Body of pancreas (tissue), 4 donors: Measurements from ENCODE around the gene CEMIP2. TPM values are rescaled to one million over a fixed set of nuclear protein-coding genes. Genes with fewer than 3 reads are reported as not detected.

Experiments
- ATAC-seq: fragments of 150-250 bp; one replicate; pipeline ENCODE4 v1.9.1; 2016
- DNase-seq, 4 donors: peaks; one replicate each; pipeline ENCODE4 v3.0.0-alpha.2; 2019
- H3K27ac ChIP-seq, 4 donors: fragments of 200-600 bp; sonication (generic); 1 replicate in 3 of 4; 2 replicates in 1 of 4; pipeline versions ENCODE4 v1.5.1 to v1.6.1; 2016 to 2019; ENCODE audit warnings: mild to moderate bottlenecking in 1 of 4, mixed read lengths in 1 of 4, moderate library complexity in 1 of 4
- H3K27me3 ChIP-seq, 2 donors: fragments of 200-600 bp; sonication (generic); one replicate each; pipeline ENCODE4 v1.6.0; 2016; ENCODE audit warnings: mild to moderate bottlenecking in 1 of 2
- H3K36me3 ChIP-seq, 2 donors: fragments of 200-600 bp; sonication (generic); replicated peaks in 1 of 2; 2 replicates each; pipeline ENCODE4 v1.5.1; 2016; ENCODE audit warnings: low read depth in 2 of 2; ENCODE audit not compliant: insufficient read depth in 1 of 2
- H3K4me1 ChIP-seq: fragments of 200-600 bp; sonication (generic); one replicate; pipeline ENCODE4 v1.6.0; 2016
- H3K4me3 ChIP-seq, 2 donors: fragments of 200-600 bp; sonication (generic); 1 replicate in 1 of 2; 2 replicates in 1 of 2; pipeline ENCODE4 v1.5.1; 2016 to 2019
- H3K9me3 ChIP-seq, 3 donors: fragments of 200-600 bp; sonication (generic); 1 replicate in 2 of 3; 2 replicates in 1 of 3; pipeline ENCODE4 v1.5.1; 2016
- POLR2A ChIP-seq, 3 donors: fragments of 450-650 bp; IDR thresholded peaks; one replicate each; pipeline ENCODE4 v1.6.1; 2016; ENCODE audit warnings: antibody characterized with exemption in 3 of 3, mild to moderate bottlenecking in 2 of 3
- WGBS, 2 donors: methylation state at CpG; one replicate each; pipeline ENCODE4 v1.1.5; 2017; 5-methylcytosine and 5-hydroxymethylcytosine counted together
- intact Hi-C: fragments of 100-400 bp; cut with DNase I; formaldehyde crosslinking; loops from one replicate; pipeline ENCODE4 v1.15.1; 2023
- total RNA-seq, 2 donors: library from RNA; depleted of rRNA; stranded (reverse); fragments of >200 nt; gene quantifications; one replicate each; pipeline ENCODE4 v1.1.0, GENCODE V29; 2016
- TF ChIP-seq, protein P1 (sequence below), 7 experiments: fragments of 450-650 bp in 4 of 7; fragments of 200-600 bp in 3 of 7; sonication (generic) in 3 of 7; IDR thresholded peaks; one replicate each; pipeline ENCODE4 v1.5.1; 2016 to 2019; ENCODE audit warnings: antibody characterized with exemption in 7 of 7

Gene CEMIP2
- total RNA-seq, 2 donors from 2014 or later: 28.3 to 33.0 TPM

DNA sequence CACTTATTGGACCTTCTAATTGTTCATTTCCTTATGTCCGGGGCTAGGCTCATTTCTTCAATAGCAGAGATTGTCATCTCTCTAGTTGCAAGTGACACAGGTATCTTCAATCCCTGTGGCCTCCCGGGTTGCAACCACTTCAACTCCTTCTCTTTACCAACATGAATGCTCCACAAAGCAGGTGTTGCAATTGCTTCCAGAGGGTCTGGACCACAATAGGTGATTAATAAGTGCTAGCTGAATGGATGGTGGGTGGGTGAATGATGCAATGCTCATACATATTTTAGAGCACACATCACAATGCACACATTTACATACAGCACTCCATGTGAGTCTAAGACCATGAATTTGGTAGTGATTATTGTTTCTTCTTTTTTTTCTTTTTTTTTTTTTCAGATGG lies 2.6 kb downstream of the CEMIP2 start:
- H3K27ac ChIP-seq: peak overlapping the region; percentile 21 to 99 (median 97)
- 57 to 66% methylated on average over 2 of the region's 2 CpGs for WGBS, 2 donors
- peaks cover 81% of the 10 kb centered on the region for H3K4me1 ChIP-seq
- H3K9me3 ChIP-seq: no peaks in the 10 kb centered on the region
- H3K4me3 ChIP-seq: no peak overlapping the region
- ATAC-seq: no peak
- TF ChIP-seq, protein P1, sequence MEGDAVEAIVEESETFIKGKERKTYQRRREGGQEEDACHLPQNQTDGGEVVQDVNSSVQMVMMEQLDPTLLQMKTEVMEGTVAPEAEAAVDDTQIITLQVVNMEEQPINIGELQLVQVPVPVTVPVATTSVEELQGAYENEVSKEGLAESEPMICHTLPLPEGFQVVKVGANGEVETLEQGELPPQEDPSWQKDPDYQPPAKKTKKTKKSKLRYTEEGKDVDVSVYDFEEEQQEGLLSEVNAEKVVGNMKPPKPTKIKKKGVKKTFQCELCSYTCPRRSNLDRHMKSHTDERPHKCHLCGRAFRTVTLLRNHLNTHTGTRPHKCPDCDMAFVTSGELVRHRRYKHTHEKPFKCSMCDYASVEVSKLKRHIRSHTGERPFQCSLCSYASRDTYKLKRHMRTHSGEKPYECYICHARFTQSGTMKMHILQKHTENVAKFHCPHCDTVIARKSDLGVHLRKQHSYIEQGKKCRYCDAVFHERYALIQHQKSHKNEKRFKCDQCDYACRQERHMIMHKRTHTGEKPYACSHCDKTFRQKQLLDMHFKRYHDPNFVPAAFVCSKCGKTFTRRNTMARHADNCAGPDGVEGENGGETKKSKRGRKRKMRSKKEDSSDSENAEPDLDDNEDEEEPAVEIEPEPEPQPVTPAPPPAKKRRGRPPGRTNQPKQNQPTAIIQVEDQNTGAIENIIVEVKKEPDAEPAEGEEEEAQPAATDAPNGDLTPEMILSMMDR (IDR thresholded peaks at IDR 0.05): no peak
- TF ChIP-seq POLR2A (IDR thresholded peaks at IDR 0.05): no peak
- H3K27me3 ChIP-seq: no peaks in the 10 kb centered on the region
- H3K36me3 ChIP-seq: no peaks in the 10 kb centered on the region
- intact Hi-C loops: no loop called here
- DNase-seq: no peak

DNA sequence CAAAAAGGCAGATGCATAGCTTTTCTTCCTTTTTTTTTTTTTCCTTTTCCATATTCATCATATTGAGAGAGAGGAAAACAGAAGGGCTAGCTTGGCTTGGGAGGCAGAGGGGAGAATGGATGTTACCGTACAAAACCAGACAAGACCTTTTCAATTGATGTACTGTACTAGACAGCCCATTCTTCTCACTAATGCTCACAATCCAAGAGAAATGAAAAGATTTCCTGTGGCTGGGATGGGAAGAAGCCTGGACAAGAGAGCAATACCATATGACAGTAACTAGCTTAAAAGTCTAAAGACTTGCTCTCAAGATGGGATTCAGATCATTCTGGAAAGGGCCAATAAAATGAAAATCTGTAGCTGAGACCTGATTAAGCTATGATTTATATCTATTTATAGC lies 3.4 kb downstream of the CEMIP2 start:
- 66 to 70% methylated on average over 1 of the region's 1 CpG for WGBS, 2 donors
- Histone ChIP-seq H3K9me3 (no peaks in the 10 kb centered on the region), H3K4me3 (no peak overlapping the region), H3K27ac (peak overlapping the region in 3 of 4 donors; percentile 6 to 99 (median 61)), H3K27me3 (no peaks in the 10 kb centered on the region), H3K4me1 (peaks cover 85% of the 10 kb centered on the region), H3K36me3 (no peaks in the 10 kb centered on the region)
- no peak for ATAC-seq
- TF ChIP-seq, protein P1 (IDR thresholded peaks at IDR 0.05): no peak
- no peak for TF ChIP-seq POLR2A (IDR thresholded peaks at IDR 0.05)
- intact Hi-C loops: no loop called here
- DNase-seq: no peak

DNA sequence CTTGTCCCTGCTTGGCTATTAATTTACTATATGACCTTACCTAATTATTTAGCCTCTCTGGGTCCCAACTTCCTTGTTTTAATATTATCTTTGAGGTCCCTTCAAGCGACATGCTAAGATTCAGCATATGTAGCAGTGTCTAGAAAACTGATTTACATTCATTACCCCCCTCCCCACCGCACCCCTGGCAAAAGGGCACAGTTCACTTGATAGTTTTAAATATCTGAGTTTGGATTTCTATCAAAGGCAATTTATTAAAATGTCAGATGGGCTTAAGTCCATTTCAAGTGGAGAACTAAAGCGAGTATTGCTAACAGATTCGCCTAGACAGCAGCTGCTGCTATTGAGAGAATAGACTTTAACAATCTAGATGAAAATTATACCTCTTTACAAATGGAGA lies 3.9 kb downstream of the CEMIP2 start:
- Histone ChIP-seq H3K27me3 (no peaks in the 10 kb centered on the region), H3K27ac (peak overlapping the region; percentile 6 to 99 (median 43)), H3K4me1 (peaks cover 83% of the 10 kb centered on the region), H3K36me3 (no peaks in the 10 kb centered on the region), H3K4me3 (no peak overlapping the region), H3K9me3 (no peaks in the 10 kb centered on the region)
- ATAC-seq (no peak), DNase-seq (no peak)
- no peak for TF ChIP-seq POLR2A (IDR thresholded peaks at IDR 0.05)
- TF ChIP-seq, protein P1 (IDR thresholded peaks at IDR 0.05): no peak
- 15 to 32% methylated on average over 4 of the region's 4 CpGs for WGBS, 2 donors
- intact Hi-C loops: no loop called here

DNA sequence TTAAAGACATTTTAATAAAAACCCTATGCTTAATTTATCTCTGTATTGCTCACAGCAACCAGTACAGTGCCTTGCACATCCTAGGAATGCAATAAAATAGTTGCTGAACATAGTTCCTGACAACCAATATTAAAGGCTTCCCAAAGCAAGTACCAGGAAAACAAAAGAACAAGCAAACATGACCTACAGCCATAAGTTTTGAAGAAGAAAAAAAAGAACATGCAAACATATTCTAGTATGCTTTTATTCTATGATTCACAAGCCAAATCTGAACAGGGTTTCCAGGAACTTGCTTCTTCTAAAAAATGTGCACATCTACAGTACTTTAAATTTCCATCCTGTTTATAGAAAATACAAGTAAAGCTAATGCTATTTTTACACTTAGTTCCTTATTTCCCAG lies 4.5 kb downstream of the CEMIP2 start:
- Histone ChIP-seq H3K27ac (peak overlapping the region; percentile 25 to 99 (median 66)), H3K27me3 (no peaks in the 10 kb centered on the region), H3K36me3 (no peaks in the 10 kb centered on the region), H3K9me3 (no peaks in the 10 kb centered on the region), H3K4me3 (no peak overlapping the region), H3K4me1 (peaks cover 83% of the 10 kb centered on the region)
- DNase-seq (no peak), ATAC-seq (no peak)
- no peak for TF ChIP-seq POLR2A (IDR thresholded peaks at IDR 0.05)
- intact Hi-C loops: no loop called here

DNA sequence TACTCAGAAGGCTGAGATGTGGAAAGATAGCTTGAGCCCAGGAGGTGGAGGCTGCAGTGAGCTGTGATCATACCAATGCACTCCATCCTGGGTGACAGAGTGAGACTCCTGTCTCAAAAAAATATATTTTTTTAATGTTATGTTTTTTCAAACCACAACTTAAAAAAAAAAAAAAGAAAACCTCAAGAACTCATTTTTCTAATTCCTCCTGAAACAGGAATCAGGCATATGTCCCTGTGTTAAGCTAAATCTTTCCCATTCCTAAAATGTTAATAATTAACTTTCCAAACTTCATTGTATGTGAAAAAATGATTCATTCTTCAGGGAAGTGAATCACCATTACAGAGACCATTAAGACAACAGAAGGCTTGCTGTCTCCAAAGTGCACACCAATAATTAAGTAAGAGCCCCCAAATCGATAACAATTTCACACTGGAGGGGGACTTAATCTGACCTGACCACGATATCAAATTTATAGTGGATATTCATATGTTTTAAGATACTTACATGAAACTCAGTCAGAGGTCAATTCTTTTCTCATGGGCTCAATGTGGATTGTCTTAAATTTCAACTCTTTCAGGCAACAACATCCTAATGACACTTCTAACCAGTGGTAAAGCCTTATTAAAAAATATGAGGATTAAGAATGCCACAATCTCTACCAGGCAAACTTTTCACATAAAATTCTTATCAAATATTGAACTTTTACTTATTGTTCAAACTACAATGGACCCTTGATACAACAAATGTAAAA lies 5.2 kb downstream of the CEMIP2 start:
- Histone ChIP-seq H3K36me3 (no peaks in the 10 kb centered on the region), H3K27me3 (no peaks in the 10 kb centered on the region), H3K9me3 (no peaks in the 10 kb centered on the region), H3K4me3 (no peak overlapping the region), H3K4me1 (peaks cover 91% of the 10 kb centered on the region), H3K27ac (peak overlapping the region; percentile 28 to 99 (median 66))
- TF ChIP-seq, protein P1 (IDR thresholded peaks at IDR 0.05): no peak
- TF ChIP-seq POLR2A (IDR thresholded peaks at IDR 0.05): no peak
- WGBS, 2 donors: 20 to 32% methylated on average over 2 of the region's 2 CpGs
- DNase-seq: no peak
- peak; percentile 20 for ATAC-seq
- intact Hi-C loops: no loop called here
